Activated naive CD8-positive, alpha-beta T cell treated with anti-CD3 and anti-CD28 coated beads, Interleukin-2, amount 50 U/mL, for 24 hours (primary cell): ENCODE measurements around the gene TTYH3.

Source experiments
- ATAC-seq: fragments of 150-1000 bp; cut with Tn5 transposase; one replicate; pipeline ENCODE4 v1.10.0; 2021
- DNase-seq: peaks from one replicate; pipeline ENCODE4 v3.0.0; 2021
- H3K27ac Mint-ChIP-seq: one replicate; pipeline ENCODE4 v1.8.0; 2021; ENCODE audit warnings: mild to moderate bottlenecking, mixed read lengths
- H3K27me3 Mint-ChIP-seq: one replicate; pipeline ENCODE4 v1.8.0; 2021; ENCODE audit warnings: mixed read lengths
- H3K36me3 Mint-ChIP-seq: one replicate; pipeline ENCODE4 v1.8.0; 2021; ENCODE audit warnings: low read depth, mixed read lengths
- H3K4me1 Mint-ChIP-seq: one replicate; pipeline ENCODE4 v1.8.0; 2021; ENCODE audit warnings: mixed read lengths
- H3K4me3 Mint-ChIP-seq: one replicate; pipeline ENCODE4 v1.8.0; 2021; ENCODE audit warnings: mild to moderate bottlenecking, moderate library complexity, mixed read lengths
- H3K9me3 Mint-ChIP-seq: one replicate; pipeline ENCODE4 v1.8.0; 2021; ENCODE audit warnings: mixed read lengths

TTYH3 gene

DNA sequence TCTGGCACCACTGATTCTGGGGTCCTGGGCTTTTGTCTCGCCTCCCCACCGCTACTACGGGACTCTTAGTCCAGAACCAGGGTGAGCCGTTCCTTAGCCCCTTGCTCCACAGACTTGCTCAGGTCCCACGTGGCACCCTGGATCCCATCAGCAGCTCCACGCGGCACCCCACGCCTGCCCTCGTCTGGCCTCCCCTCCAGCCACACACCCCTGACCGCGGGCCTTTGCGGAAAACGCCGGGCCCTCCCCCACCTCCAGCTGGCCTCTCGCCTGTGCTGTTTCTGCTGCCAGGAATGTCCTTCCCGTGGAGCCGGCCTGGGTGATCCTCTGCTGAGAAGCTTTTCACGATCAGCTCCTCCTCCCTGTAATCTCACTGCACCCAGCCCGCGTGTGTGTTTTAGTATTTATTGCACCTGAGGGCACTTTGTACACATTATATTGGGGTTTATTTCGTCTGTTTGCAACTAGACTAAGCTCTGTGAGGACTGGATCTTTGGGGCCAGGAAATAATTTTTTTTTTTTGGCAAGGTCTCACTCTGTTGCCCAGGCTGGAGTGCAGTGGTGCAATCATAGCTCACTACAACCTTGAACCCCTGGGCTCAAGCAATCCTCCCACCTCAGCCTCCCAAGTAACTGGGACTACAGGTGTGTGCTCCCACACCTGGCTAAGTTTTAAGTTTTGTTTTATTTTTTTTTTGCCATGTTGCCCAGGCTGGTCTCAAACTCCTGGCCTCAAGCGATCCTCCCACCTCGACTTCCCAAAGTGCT lies 10.5 kb upstream of the TTYH3 start:
- no peaks in the 10 kb centered on the region for H3K9me3 Mint-ChIP-seq
- H3K4me3 Mint-ChIP-seq: no peak overlapping the region
- H3K27ac Mint-ChIP-seq: no peak overlapping the region
- DNase-seq (no peak), ATAC-seq (no peak)
- no peaks in the 10 kb centered on the region for H3K4me1 Mint-ChIP-seq
- H3K36me3 Mint-ChIP-seq: no peaks in the 10 kb centered on the region
- no peaks in the 10 kb centered on the region for H3K27me3 Mint-ChIP-seq

GRCh38 chr7:2621948-2622640 lies 9.7 kb upstream of the TTYH3 start:
- Mint-ChIP-seq H3K27me3 (no peaks in the 10 kb centered on the region), H3K36me3 (no peaks in the 10 kb centered on the region), H3K4me3 (no peak overlapping the region), H3K9me3 (no peaks in the 10 kb centered on the region), H3K27ac (no peak overlapping the region), H3K4me1 (no peaks in the 10 kb centered on the region)
- DNase-seq: no peak
- ATAC-seq: no peak

- ATAC-seq (no peak), DNase-seq (no peak)
- no peak overlapping the region for H3K27ac Mint-ChIP-seq
- H3K9me3 Mint-ChIP-seq: no peaks in the 10 kb centered on the region
- no peak overlapping the region for H3K4me3 Mint-ChIP-seq
- H3K36me3 Mint-ChIP-seq: no peaks in the 10 kb centered on the region
- H3K27me3 Mint-ChIP-seq: no peaks in the 10 kb centered on the region
- no peaks in the 10 kb centered on the region for H3K4me1 Mint-ChIP-seq
These were observed 8.7 kb upstream of the TTYH3 start for GRCh38 chr7:2622869-2623697.

DNA sequence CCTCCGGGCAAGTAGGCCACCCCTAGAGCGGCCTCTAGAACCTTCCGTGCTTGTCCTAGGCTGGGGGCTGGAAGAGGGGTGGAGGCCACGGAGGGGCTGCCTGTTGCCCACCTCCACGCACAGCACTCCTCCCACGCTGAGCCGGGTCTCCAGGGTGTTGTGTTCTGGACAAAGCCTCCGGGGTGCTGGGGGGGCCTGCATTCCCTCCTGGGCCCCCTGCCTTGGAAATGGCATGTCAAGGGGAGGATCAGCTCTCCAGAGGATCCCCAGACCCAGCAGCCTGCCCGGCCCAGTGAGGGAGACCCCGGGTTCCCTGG lies 8.1 kb upstream of the TTYH3 start:
- no peak for DNase-seq
- H3K9me3 Mint-ChIP-seq: no peaks in the 10 kb centered on the region
- no peaks in the 10 kb centered on the region for H3K27me3 Mint-ChIP-seq
- H3K4me1 Mint-ChIP-seq: no peaks in the 10 kb centered on the region
- H3K4me3 Mint-ChIP-seq: no peak overlapping the region
- no peak for ATAC-seq
- no peaks in the 10 kb centered on the region for H3K36me3 Mint-ChIP-seq
- H3K27ac Mint-ChIP-seq: no peak overlapping the region

DNA sequence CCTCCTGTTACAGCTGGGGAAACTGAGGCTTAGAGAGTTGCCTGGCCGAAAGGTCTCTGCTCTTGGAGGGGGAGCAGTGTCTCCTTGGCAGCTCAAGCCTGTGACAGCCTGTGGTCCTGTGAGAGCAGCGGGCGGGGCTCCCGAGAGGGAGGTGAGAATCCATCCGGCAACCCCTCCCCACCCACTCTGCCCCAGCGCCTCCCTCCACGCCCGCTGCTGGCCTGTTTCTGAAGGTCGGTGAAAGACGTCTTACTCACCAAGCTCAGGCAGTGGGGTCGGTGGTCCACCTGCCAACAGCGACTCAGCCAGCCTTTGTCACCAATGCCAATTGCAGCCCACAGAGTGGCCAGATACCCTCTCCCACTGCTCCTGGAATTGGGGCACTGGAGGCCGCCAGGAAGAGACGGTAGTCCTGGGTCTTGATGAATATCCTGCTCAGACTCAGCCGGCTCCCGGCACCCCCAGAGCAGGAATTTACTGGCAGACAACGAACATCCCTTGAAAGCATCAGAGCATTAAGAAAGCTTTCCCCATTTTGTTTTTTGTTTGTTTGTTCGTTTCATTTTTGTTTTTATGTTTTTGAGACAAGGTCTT lies 7.4 kb upstream of the TTYH3 start:
- Mint-ChIP-seq H3K36me3 (no peaks in the 10 kb centered on the region), H3K4me3 (no peak overlapping the region), H3K27me3 (peaks cover under 1% of the 10 kb centered on the region), H3K9me3 (no peaks in the 10 kb centered on the region), H3K27ac (no peak overlapping the region), H3K4me1 (no peaks in the 10 kb centered on the region)
- DNase-seq (no peak), ATAC-seq (no peak)

- no peak overlapping the region for H3K27ac Mint-ChIP-seq
- H3K9me3 Mint-ChIP-seq: no peaks in the 10 kb centered on the region
- ATAC-seq: no peak
- DNase-seq: no peak
- no peak overlapping the region for H3K4me3 Mint-ChIP-seq
- peaks cover 2% of the 10 kb centered on the region for H3K27me3 Mint-ChIP-seq
- H3K36me3 Mint-ChIP-seq: no peaks in the 10 kb centered on the region
- H3K4me1 Mint-ChIP-seq: peaks cover 5% of the 10 kb centered on the region
These were observed 5.2 kb upstream of the TTYH3 start for GRCh38 chr7:2626498-2627117.

DNA sequence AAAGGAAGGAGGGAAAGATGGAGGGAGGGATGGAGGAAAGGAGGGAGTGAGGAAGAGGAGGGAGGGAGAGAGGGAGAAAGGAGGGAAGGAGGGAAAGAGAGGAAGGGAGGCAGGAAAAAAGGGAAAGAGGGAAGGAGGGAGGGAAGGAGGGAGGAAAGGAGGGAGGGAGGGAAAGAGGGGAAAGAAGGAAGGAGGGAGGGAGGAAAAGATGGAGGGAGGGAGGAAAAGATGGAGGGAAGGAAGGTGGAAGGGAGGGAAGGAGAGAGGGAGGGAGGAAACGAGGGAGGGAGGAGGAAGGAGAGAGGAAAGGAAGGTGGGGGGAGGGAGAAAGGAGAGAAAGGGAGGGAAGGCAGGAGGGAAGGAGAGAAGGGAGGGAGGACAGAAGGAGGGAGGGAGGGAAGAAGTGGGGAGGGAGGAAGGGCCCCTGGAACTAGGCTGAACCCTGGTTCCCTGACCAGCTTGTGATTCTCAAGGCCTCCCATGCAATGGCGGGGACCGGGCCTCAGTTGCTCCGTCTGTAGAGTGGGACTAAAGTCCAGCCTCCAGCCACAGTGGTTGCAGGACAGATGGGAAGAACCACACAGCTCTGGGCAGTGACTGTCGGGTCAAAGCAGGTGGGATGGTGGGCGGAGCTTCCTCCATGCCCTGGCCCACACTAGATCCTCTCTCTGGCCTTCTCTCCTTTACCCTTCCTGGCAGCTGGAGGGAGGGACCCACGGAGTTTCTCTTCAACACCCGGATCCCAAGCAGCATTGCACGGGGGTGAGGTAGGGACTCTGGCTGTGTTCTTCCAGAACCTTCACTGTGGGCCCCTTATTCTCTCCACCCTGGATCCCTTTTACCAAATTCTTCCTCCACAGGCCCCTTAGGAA lies 4.3 kb upstream of the TTYH3 start:
- ATAC-seq: no peak
- H3K4me1 Mint-ChIP-seq: peaks cover 5% of the 10 kb centered on the region
- no peak overlapping the region for H3K27ac Mint-ChIP-seq
- no peak overlapping the region for H3K4me3 Mint-ChIP-seq
- H3K36me3 Mint-ChIP-seq: no peaks in the 10 kb centered on the region
- peaks cover 2% of the 10 kb centered on the region for H3K27me3 Mint-ChIP-seq
- no peak for DNase-seq
- no peaks in the 10 kb centered on the region for H3K9me3 Mint-ChIP-seq

GRCh38 chr7:2628130-2628482 lies 3.7 kb upstream of the TTYH3 start:
- no peaks in the 10 kb centered on the region for H3K36me3 Mint-ChIP-seq
- ATAC-seq (no peak), DNase-seq (no peak)
- H3K9me3 Mint-ChIP-seq: no peaks in the 10 kb centered on the region
- H3K27me3 Mint-ChIP-seq: peaks cover 2% of the 10 kb centered on the region
- peaks cover 6% of the 10 kb centered on the region for H3K4me1 Mint-ChIP-seq
- no peak overlapping the region for H3K4me3 Mint-ChIP-seq
- H3K27ac Mint-ChIP-seq: no peak overlapping the region

GRCh38 chr7:2628891-2629290 lies 2.9 kb upstream of the TTYH3 start:
- Mint-ChIP-seq H3K27ac (no peak overlapping the region), H3K36me3 (no peaks in the 10 kb centered on the region), H3K9me3 (no peaks in the 10 kb centered on the region), H3K27me3 (peaks cover 2% of the 10 kb centered on the region), H3K4me1 (peaks cover 14% of the 10 kb centered on the region), H3K4me3 (no peak overlapping the region)
- no peak for ATAC-seq
- DNase-seq: no peak

- no peak for DNase-seq
- Mint-ChIP-seq H3K4me3 (no peak overlapping the region), H3K27me3 (peaks cover 2% of the 10 kb centered on the region), H3K36me3 (no peaks in the 10 kb centered on the region), H3K9me3 (no peaks in the 10 kb centered on the region), H3K4me1 (peaks cover 18% of the 10 kb centered on the region), H3K27ac (no peak overlapping the region)
- ATAC-seq: no peak
These were observed 1.8 kb upstream of the TTYH3 start for GRCh38 chr7:2629746-2630681.

- Mint-ChIP-seq H3K4me3 (peak overlapping the region; percentile 92), H3K9me3 (no peaks in the 10 kb centered on the region), H3K27ac (peak overlapping the region; percentile 81), H3K4me1 (peaks cover 18% of the 10 kb centered on the region), H3K36me3 (no peaks in the 10 kb centered on the region), H3K27me3 (peaks cover 2% of the 10 kb centered on the region)
- ATAC-seq (peak; percentile 8), DNase-seq (peak; percentile 71)
These were observed 1.1 kb downstream of the TTYH3 start for GRCh38 chr7:2632733-2633537.

DNA sequence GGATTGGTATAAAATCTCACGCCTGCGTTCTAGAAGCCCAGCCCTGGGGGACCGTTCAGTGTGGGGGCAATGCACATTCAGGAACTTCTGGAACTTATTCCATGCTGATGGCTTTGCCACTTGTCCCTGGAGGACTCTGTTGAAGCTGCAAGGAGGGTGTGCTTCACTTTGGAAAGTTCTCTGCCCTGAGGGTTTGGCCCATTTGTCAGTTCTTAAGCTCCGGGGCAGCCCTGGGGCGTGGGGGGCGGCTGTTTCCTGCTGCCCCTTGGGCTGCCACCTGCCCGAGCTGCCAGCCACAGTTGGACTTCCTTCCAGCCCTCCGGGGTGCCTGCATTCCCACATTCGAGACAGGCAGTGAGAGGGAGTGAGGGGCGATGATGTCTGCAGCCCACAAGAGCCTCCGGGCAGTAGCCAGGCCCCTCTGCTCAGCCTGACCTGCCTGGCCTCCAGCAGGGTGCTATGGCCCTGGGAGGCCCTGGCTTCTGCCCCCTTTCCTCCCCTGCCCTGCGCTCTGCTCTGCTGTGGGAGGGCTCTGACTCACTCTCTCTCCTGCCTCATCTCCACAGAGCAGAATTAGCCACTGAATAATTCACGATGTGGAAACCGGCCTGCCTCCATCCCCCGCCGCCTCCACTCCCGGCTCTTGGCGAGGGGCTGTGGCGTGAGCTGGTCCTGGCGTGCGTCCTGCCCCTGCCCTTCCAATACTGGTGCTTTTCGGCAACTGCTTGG lies 1.9 kb downstream of the TTYH3 start:
- Mint-ChIP-seq H3K36me3 (no peaks in the 10 kb centered on the region), H3K9me3 (no peaks in the 10 kb centered on the region), H3K4me3 (peak overlapping the region; percentile 92), H3K27ac (peak overlapping the region; percentile 22), H3K4me1 (peaks cover 18% of the 10 kb centered on the region), H3K27me3 (peaks cover 2% of the 10 kb centered on the region)
- DNase-seq (peak; percentile 62), ATAC-seq (peak; percentile 80)
